Measurements from ENCODE around the gene OR52A5.

- no peak for TF ChIP-seq CTCF (IDR thresholded peaks at IDR 0.05)
- no peak for TF ChIP-seq POLR2A (IDR thresholded peaks at IDR 0.05)
Measured at GRCh38 chr11:5129457-5129877, 8.7 kb downstream of the OR52A5 start.
